ENCODE results near the gene FIGNL2. TPM values are rescaled to one million over a fixed set of nuclear protein-coding genes. Genes with fewer than 3 reads are reported as not detected.
"Not testable (repeated sequence)": the region's sequence is repeated elsewhere in the genome, so short reads cannot be mapped to it uniquely, and the experiment has no call there.

The FIGNL2 gene
- total RNA-seq, 2 donors from 2014 or later, result 0.39 to 0.47 TPM

GRCh38 chr12:51840966-51841365, 7.6 kb downstream of the FIGNL2 start:
- DNase-seq, result no peak
- no peak for ATAC-seq
- intact Hi-C loops (cut with DNase I), result no loop called here

- intact Hi-C loops (cut with DNase I), result no loop called here
- no peak for DNase-seq
- peak in 1 of 2 donors; percentile 32 for ATAC-seq
Observed at GRCh38 chr12:51839310-51839947, 9.1 kb downstream of the FIGNL2 start.

GRCh38 chr12:51838762-51839161, 9.8 kb downstream of the FIGNL2 start:
- intact Hi-C loops (cut with DNase I), result no loop called here
- ATAC-seq, result peak in 1 of 2 donors; percentile 45
- DNase-seq, result no peak

- intact Hi-C loops (cut with DNase I), result no loop called here
- ATAC-seq (no peak), DNase-seq (no peak)
Observed at GRCh38 chr12:51838036-51838435, 10.5 kb downstream of the FIGNL2 start.

- no peak for ATAC-seq
- no peak for DNase-seq
- intact Hi-C loops (cut with DNase I), result no loop called here
Observed at GRCh38 chr12:51837286-51837685, 11.2 kb downstream of the FIGNL2 start.

- DNase-seq (no peak), ATAC-seq (no peak)
- intact Hi-C loops (cut with DNase I), result no loop called here
Observed at GRCh38 chr12:51836827-51837173, 11.7 kb downstream of the FIGNL2 start.

GRCh38 chr12:51836041-51836826, 12.3 kb downstream of the FIGNL2 start:
- no peak for DNase-seq
- no peak for ATAC-seq
- intact Hi-C loops (cut with DNase I), result no loop called here

GRCh38 chr12:51834411-51834810, 14.1 kb downstream of the FIGNL2 start:
- DNase-seq, result no peak
- intact Hi-C loops (cut with DNase I), result no loop called here
- no peak for ATAC-seq

- intact Hi-C loops (cut with DNase I), result no loop called here
- no peak for DNase-seq
- ATAC-seq, result no peak
Observed at GRCh38 chr12:51833448-51834227, 14.9 kb downstream of the FIGNL2 start.

GRCh38 chr12:51832354-51833107, 16.0 kb downstream of the FIGNL2 start:
- ATAC-seq (no peak), DNase-seq (no peak)
- intact Hi-C loops (cut with DNase I), result no loop called here

GRCh38 chr12:51831817-51832216, 16.7 kb downstream of the FIGNL2 start:
- ATAC-seq; DNase-seq; intact Hi-C loops (cut with DNase I): not testable (repeated sequence)

- DNase-seq, result no peak
- intact Hi-C loops (cut with DNase I), result loop anchor here in 1 of 2 donors (10.0 kb wide), 1 partner anchor 405 kb away; the partner anchor contains the start of gene SLC4A8
- no peak for ATAC-seq
Observed at GRCh38 chr12:51829641-51830040, 18.9 kb downstream of the FIGNL2 start.

- ATAC-seq (no peak), DNase-seq (no peak)
- intact Hi-C loops (cut with DNase I), result loop anchor here in 1 of 2 donors (10.0 kb wide), 1 partner anchor 404 kb away; the partner anchor contains the start of gene SLC4A8
Observed at GRCh38 chr12:51829011-51829481, 19.5 kb downstream of the FIGNL2 start.

GRCh38 chr12:51827925-51828818, 20.3 kb downstream of the FIGNL2 start:
- intact Hi-C loops (cut with DNase I), result loop anchor here in 1 of 2 donors (10.0 kb wide), 1 partner anchor 403 kb away; the partner anchor contains the start of gene SLC4A8

GRCh38 chr12:51826881-51827280, 21.6 kb downstream of the FIGNL2 start:
- no peak for DNase-seq
- no peak for ATAC-seq
- intact Hi-C loops (cut with DNase I), result loop anchor here in 1 of 2 donors (10.0 kb wide), 1 partner anchor 402 kb away; the partner anchor contains the start of gene SLC4A8

More at GRCh38 chr12:51827925-51828818, 20.3 kb downstream of the FIGNL2 start:
- ATAC-seq (peak in 1 of 2 donors; percentile 30), DNase-seq (no peak)

GRCh38 chr12:51825216-51825615, 23.3 kb downstream of the FIGNL2 start:
- ATAC-seq, result no peak
- intact Hi-C loops (cut with DNase I), result loop anchor here in 1 of 2 donors (10.0 kb wide), 1 partner anchor 400 kb away; the partner anchor contains the start of gene SLC4A8
- no peak for DNase-seq

GRCh38 chr12:51823875-51824565, 24.5 kb downstream of the FIGNL2 start:
- intact Hi-C loops (cut with DNase I), result loop anchor here (5.0 to 10.0 kb wide), 2 partner anchors 399 to 402 kb away; partner anchors contain the start of gene SLC4A8 (in 2 of the 2)
- DNase-seq, result no peak
- ATAC-seq, result peak in 1 of 2 donors; percentile 7

Data from left cardiac atrium (tissue), 4 donors.